Prostate gland (tissue), 2 donors: ENCODE measurements around the gene SMPDL3A. TPM values are rescaled to one million over a fixed set of nuclear protein-coding genes. Genes with fewer than 3 reads are reported as not detected.

ENCODE experiments used
- DNase-seq: peaks from one replicate; pipeline ENCODE4 v3.0.0-alpha.2; 2019; ENCODE audit warnings: low spot score
- H3K27ac ChIP-seq, 2 donors: fragments of 200-600 bp; sonication (generic); 2 replicates each; pipeline ENCODE4 v1.5.1; 2017 to 2019
- H3K27me3 ChIP-seq: fragments of 200-600 bp; sonication (generic); replicated peaks from 2 replicates; pipeline ENCODE4 v1.5.1; 2019; ENCODE audit not compliant: insufficient read depth
- H3K36me3 ChIP-seq, 2 donors: fragments of 200-600 bp; sonication (generic); 1 replicate in 1 of 2; 2 replicates in 1 of 2; pipeline versions ENCODE4 v1.5.1 to v1.8.1; 2017 to 2019
- H3K4me1 ChIP-seq: fragments of 200-600 bp; sonication (generic); replicated peaks from 2 replicates; pipeline ENCODE4 v1.5.1; 2019
- H3K4me3 ChIP-seq, 2 donors: fragments of 200-600 bp; sonication (generic); 2 replicates each; pipeline ENCODE4 v1.5.1; 2017 to 2019
- H3K9me3 ChIP-seq: fragments of 200-600 bp; sonication (generic); 2 replicates; pipeline ENCODE4 v1.5.1; 2017
- POLR2A ChIP-seq: fragments of 450-650 bp; IDR thresholded peaks from one replicate; pipeline ENCODE4 v1.6.1; 2016; ENCODE audit warnings: antibody characterized with exemption, mild to moderate bottlenecking
- POLR2AphosphoS5 ChIP-seq: sonication (generic); formaldehyde crosslinking; IDR thresholded peaks from one replicate; pipeline ENCODE4 v1.6.1; 2017; ENCODE audit warnings: antibody characterized with exemption
- WGBS: methylation state at CpG from one replicate; pipeline ENCODE4 v1.1.5; 2018; 5-methylcytosine and 5-hydroxymethylcytosine counted together
- intact Hi-C: fragments of 100-400 bp; cut with DNase I; formaldehyde crosslinking; loops from one replicate; pipeline ENCODE4 v1.14.2; 2022
- total RNA-seq, 2 donors: library from RNA; depleted of rRNA; stranded (reverse); fragments of >200 nt; gene quantifications; one replicate each; pipeline ENCODE4 v1.1.0, GENCODE V29; 2016
- TF ChIP-seq, protein P1 (sequence below), 4 experiments: fragments of 200-600 bp in 2 of 4; fragments of 450-650 bp in 2 of 4; sonication (generic) in 2 of 4; IDR thresholded peaks; 1 replicate in 3 of 4; 2 replicates in 1 of 4; pipeline ENCODE4 v1.5.1; 2016 to 2019; ENCODE audit warnings: antibody characterized with exemption in 4 of 4, mild to moderate bottlenecking in 2 of 4, moderate library complexity in 2 of 4

The SMPDL3A gene
- total RNA-seq, 2 donors from 2014 or later, result 7.6 to 30.7 TPM

DNA sequence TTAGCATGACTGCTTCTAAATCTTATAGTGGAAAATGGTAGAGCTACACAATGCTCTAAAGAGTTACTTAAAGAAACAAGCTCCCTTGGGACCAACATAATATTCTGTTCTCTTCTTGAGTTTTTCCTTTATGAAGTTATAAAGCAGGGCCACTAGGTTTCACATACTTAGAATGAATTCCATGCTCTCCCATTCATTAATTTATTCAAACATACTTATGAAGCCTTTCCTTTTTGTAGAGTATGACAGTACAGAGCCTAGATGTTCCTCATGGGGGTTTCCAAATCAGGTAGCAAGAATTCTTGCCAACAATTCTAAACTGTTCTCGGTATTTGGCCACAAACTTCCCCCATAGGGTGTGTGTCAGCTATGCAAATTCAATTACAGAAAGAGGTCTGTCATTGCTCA, 30.1 kb upstream of the SMPDL3A start:
- 57% methylated on average over 1 of the region's 1 CpG for WGBS

GRCh38 chr6:122760330-122760729, 28.7 kb upstream of the SMPDL3A start:
- Histone ChIP-seq H3K9me3 (no peaks in the 10 kb centered on the region), H3K4me1 (no peaks in the 10 kb centered on the region), H3K36me3 (no peaks in the 10 kb centered on the region), H3K27ac (no peak overlapping the region), H3K27me3 (no peaks in the 10 kb centered on the region), H3K4me3 (no peak overlapping the region)
- intact Hi-C loops, result no loop called here
- DNase-seq, result no peak
- TF ChIP-seq, protein P1, sequence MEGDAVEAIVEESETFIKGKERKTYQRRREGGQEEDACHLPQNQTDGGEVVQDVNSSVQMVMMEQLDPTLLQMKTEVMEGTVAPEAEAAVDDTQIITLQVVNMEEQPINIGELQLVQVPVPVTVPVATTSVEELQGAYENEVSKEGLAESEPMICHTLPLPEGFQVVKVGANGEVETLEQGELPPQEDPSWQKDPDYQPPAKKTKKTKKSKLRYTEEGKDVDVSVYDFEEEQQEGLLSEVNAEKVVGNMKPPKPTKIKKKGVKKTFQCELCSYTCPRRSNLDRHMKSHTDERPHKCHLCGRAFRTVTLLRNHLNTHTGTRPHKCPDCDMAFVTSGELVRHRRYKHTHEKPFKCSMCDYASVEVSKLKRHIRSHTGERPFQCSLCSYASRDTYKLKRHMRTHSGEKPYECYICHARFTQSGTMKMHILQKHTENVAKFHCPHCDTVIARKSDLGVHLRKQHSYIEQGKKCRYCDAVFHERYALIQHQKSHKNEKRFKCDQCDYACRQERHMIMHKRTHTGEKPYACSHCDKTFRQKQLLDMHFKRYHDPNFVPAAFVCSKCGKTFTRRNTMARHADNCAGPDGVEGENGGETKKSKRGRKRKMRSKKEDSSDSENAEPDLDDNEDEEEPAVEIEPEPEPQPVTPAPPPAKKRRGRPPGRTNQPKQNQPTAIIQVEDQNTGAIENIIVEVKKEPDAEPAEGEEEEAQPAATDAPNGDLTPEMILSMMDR (IDR thresholded peaks at IDR 0.05), result no peak
- no peak for TF ChIP-seq POLR2A
- TF ChIP-seq POLR2AphosphoS5, result no peak

More for the DNA sequence above, 30.1 kb upstream of the SMPDL3A start:
- no peak overlapping the region for H3K27ac ChIP-seq
- TF ChIP-seq POLR2A (no peak), POLR2AphosphoS5 (no peak)
- TF ChIP-seq, protein P1 (IDR thresholded peaks at IDR 0.05), result no peak
- DNase-seq, result no peak
- intact Hi-C loops, result no loop called here
- no peaks in the 10 kb centered on the region for H3K27me3 ChIP-seq
- no peaks in the 10 kb centered on the region for H3K9me3 ChIP-seq
- no peak overlapping the region for H3K4me3 ChIP-seq
- no peaks in the 10 kb centered on the region for H3K4me1 ChIP-seq
- no peaks in the 10 kb centered on the region for H3K36me3 ChIP-seq

GRCh38 chr6:122766256-122766655, 22.8 kb upstream of the SMPDL3A start:
- intact Hi-C loops, result no loop called here
- Histone ChIP-seq H3K27ac (no peak overlapping the region), H3K9me3 (no peaks in the 10 kb centered on the region), H3K27me3 (no peaks in the 10 kb centered on the region), H3K4me1 (no peaks in the 10 kb centered on the region), H3K36me3 (no peaks in the 10 kb centered on the region), H3K4me3 (no peak overlapping the region)
- TF ChIP-seq, protein P1 (IDR thresholded peaks at IDR 0.05), result no peak
- TF ChIP-seq POLR2A (no peak), POLR2AphosphoS5 (no peak)
- DNase-seq, result no peak

GRCh38 chr6:122770835-122771601, 18.0 kb upstream of the SMPDL3A start:
- Histone ChIP-seq H3K4me3 (no peak overlapping the region), H3K4me1 (no peaks in the 10 kb centered on the region), H3K9me3 (no peaks in the 10 kb centered on the region), H3K27ac (peak overlapping the region in 1 of 2 donors; percentile 2), H3K27me3 (no peaks in the 10 kb centered on the region), H3K36me3 (no peaks in the 10 kb centered on the region)
- no peak for DNase-seq
- TF ChIP-seq POLR2A (no peak), POLR2AphosphoS5 (no peak)
- TF ChIP-seq, protein P1 (IDR thresholded peaks at IDR 0.05), result peak in 1 of 4 experiments; percentile 41
- intact Hi-C loops, result no loop called here
- WGBS, result 35% methylated on average over 1 of the region's 1 CpG
